ENCODE results near the gene POU6F2.

DNA sequence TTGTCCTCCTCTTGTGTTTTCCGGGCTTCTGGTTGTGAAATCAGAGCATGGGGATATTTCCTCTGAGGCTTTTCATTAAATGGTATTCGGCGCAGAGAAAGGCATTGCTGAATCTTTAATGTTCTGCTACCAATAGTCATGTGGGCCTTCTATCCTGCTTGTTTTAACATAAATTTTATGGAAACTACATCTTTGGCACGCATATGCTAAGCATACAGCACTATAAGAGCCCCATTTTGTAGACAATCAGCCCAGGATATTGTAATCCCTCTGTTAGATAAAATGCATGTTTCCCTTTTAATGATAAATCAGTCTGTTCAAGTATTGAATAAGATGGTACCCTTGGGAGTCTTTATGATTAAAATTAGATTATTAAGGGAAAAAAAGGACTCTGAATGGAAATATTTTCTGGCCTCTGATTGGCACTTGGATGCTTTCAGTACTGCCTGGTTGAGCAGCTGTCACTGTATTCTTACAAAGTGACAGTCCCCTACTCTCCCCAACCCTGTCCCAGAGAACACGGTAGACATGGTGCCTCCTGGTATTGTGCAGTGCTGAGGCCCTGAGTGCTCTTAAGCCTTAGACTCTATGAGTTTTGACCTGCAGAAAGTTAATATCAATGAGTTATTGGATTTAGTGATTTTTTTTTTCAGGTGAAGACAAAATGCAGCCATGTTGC lies 256.3 kb downstream of the POU6F2 start:
- TF ChIP-seq, protein P1, sequence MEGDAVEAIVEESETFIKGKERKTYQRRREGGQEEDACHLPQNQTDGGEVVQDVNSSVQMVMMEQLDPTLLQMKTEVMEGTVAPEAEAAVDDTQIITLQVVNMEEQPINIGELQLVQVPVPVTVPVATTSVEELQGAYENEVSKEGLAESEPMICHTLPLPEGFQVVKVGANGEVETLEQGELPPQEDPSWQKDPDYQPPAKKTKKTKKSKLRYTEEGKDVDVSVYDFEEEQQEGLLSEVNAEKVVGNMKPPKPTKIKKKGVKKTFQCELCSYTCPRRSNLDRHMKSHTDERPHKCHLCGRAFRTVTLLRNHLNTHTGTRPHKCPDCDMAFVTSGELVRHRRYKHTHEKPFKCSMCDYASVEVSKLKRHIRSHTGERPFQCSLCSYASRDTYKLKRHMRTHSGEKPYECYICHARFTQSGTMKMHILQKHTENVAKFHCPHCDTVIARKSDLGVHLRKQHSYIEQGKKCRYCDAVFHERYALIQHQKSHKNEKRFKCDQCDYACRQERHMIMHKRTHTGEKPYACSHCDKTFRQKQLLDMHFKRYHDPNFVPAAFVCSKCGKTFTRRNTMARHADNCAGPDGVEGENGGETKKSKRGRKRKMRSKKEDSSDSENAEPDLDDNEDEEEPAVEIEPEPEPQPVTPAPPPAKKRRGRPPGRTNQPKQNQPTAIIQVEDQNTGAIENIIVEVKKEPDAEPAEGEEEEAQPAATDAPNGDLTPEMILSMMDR (conservative IDR thresholded peaks at IDR 0.05; ENCODE audit: low read depth, low read length), result no peak
- TF ChIP-seq EZH2 (IDR thresholded peaks at IDR 0.05; ENCODE audit: low read length, unreplicated experiment), result no peak
- no peak for TF ChIP-seq EZH2phosphoT487 (IDR thresholded peaks at IDR 0.05; ENCODE audit: borderline replicate concordance, low read length)

All from PC-3 (cell line).